Measurements from ENCODE around the gene FAM221B.

DNA sequence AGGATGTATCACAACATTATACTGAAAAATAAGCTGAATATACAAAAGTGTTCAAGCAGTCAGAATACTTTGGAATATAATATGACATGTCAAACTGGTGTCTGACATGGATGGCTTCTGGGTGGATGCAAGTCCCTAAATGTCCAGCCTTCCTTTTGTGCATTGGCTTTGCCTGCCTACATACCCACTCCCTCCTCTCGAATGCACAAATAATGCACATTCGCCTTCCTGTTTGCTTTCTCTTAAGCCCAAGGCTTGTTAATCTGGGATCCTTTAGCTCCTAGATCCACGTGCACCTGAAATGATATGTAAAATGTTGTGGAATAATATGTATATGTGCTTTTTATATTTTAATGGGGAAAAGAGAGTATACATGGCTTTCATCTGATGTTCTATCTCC, 50.0 kb downstream of the FAM221B start:
- TF ChIP-seq, protein P1, sequence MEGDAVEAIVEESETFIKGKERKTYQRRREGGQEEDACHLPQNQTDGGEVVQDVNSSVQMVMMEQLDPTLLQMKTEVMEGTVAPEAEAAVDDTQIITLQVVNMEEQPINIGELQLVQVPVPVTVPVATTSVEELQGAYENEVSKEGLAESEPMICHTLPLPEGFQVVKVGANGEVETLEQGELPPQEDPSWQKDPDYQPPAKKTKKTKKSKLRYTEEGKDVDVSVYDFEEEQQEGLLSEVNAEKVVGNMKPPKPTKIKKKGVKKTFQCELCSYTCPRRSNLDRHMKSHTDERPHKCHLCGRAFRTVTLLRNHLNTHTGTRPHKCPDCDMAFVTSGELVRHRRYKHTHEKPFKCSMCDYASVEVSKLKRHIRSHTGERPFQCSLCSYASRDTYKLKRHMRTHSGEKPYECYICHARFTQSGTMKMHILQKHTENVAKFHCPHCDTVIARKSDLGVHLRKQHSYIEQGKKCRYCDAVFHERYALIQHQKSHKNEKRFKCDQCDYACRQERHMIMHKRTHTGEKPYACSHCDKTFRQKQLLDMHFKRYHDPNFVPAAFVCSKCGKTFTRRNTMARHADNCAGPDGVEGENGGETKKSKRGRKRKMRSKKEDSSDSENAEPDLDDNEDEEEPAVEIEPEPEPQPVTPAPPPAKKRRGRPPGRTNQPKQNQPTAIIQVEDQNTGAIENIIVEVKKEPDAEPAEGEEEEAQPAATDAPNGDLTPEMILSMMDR (IDR thresholded peaks at IDR 0.05), result no peak
- TF ChIP-seq POLR2A (IDR thresholded peaks at IDR 0.05), result no peak

Data from Peyer's patch (tissue), 4 donors.